Lower leg skin (tissue), 4 donors: ENCODE data around the gene KDM8. TPM values are rescaled to one million over a fixed set of nuclear protein-coding genes. Genes with fewer than 3 reads are reported as not detected.

Experiments
- DNase-seq, 2 donors: peaks; one replicate each; pipeline ENCODE4 v3.0.0-alpha.2; 2019; ENCODE audit warnings: low spot score in 2 of 2
- H3K4me3 ChIP-seq: fragments of 200-600 bp; sonication (generic); 2 replicates; pipeline ENCODE4 v1.5.1; 2017; ENCODE audit warnings: mild to moderate bottlenecking, low read depth; ENCODE audit not compliant: poor library complexity, severe bottlenecking
- POLR2A ChIP-seq, 2 donors: fragments of 450-650 bp; IDR thresholded peaks; one replicate each; pipeline ENCODE4 v1.6.1; 2016 to 2017; ENCODE audit warnings: antibody characterized with exemption in 2 of 2, mild to moderate bottlenecking in 1 of 2, moderate library complexity in 1 of 2
- WGBS, 2 donors: methylation state at CpG; one replicate each; pipeline ENCODE4 v1.1.5; 2018; 5-methylcytosine and 5-hydroxymethylcytosine counted together
- intact Hi-C: fragments of 100-400 bp; cut with DNase I; formaldehyde crosslinking; loops from one replicate; pipeline ENCODE4 v1.15.0; 2023; ENCODE audit warnings: low total_unique reads
- total RNA-seq, 4 donors: library from RNA; depleted of rRNA; stranded (reverse); fragments of >200 nt; gene quantifications; one replicate each; pipeline ENCODE4 v1.1.0, GENCODE V29; 2016
- TF ChIP-seq, protein P1 (sequence below), 3 donors: fragments of 450-650 bp; IDR thresholded peaks; one replicate each; pipeline ENCODE4 v1.5.1; 2016; ENCODE audit warnings: antibody characterized with exemption in 3 of 3, mild to moderate bottlenecking in 3 of 3, moderate library complexity in 2 of 3

The KDM8 gene
- total RNA-seq, 4 donors from 2014 or later = 0.84 to 4.5 (median 1.9) TPM

GRCh38 chr16:27231692-27232060 is 28.4 kb downstream of the KDM8 start:
- TF ChIP-seq POLR2A (IDR thresholded peaks at IDR 0.05) = no peak
- TF ChIP-seq, protein P1, sequence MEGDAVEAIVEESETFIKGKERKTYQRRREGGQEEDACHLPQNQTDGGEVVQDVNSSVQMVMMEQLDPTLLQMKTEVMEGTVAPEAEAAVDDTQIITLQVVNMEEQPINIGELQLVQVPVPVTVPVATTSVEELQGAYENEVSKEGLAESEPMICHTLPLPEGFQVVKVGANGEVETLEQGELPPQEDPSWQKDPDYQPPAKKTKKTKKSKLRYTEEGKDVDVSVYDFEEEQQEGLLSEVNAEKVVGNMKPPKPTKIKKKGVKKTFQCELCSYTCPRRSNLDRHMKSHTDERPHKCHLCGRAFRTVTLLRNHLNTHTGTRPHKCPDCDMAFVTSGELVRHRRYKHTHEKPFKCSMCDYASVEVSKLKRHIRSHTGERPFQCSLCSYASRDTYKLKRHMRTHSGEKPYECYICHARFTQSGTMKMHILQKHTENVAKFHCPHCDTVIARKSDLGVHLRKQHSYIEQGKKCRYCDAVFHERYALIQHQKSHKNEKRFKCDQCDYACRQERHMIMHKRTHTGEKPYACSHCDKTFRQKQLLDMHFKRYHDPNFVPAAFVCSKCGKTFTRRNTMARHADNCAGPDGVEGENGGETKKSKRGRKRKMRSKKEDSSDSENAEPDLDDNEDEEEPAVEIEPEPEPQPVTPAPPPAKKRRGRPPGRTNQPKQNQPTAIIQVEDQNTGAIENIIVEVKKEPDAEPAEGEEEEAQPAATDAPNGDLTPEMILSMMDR (IDR thresholded peaks at IDR 0.05) = no peak
- 87 to 99% methylated on average over 8 of the region's 8 CpGs for WGBS, 2 donors

DNA sequence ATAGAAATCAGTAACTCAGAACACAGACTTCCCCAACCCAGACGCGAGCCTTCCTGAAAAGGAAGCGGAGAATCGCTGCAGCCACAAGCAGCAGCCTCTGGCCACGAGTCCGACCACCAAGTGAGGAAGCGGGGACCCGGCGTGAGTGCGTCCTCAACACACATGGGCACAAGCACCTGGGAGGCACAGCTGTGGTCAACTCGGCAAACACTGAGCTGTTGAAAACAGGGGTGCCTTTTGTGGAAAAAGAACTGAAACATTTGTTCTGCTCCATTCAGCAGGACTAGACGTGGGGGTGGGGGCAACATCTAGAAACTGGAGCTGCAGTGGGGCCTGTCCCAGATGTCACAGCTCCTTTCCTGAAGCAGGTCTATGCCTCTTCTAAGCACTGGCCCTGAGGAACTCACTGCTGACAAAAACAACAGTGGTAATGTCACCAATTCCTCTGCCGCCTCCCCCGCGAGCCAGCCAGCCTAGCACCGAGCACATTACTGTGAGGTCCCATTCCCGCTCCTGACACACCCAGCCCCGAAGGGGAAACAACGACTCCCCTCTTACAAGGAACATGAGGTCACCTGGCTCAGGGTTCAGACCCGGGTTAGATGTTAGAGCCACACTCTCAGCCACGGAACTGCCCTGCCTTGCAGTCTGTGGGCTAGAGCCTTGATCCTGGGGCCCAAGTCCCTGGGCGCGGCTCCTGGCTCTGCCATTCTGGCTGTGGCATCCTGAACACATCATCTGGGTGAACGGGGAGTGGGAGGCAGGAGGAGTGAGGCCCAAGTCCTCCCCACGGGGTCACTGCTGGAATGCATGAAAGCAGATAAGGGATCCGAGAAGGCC is 29.0 kb downstream of the KDM8 start:
- no peak for DNase-seq
- intact Hi-C loops = no loop called here
- no peak overlapping the region for H3K4me3 ChIP-seq
- 71 to 80% methylated on average over 25 to 26 of the region's 26 CpGs for WGBS, 2 donors
- TF ChIP-seq POLR2A (IDR thresholded peaks at IDR 0.05) = no peak
- TF ChIP-seq, protein P1 (IDR thresholded peaks at IDR 0.05) = no peak

More at GRCh38 chr16:27231692-27232060, 28.4 kb downstream of the KDM8 start:
- intact Hi-C loops = no loop called here
- no peak overlapping the region for H3K4me3 ChIP-seq
- DNase-seq = no peak

- intact Hi-C loops = no loop called here
- no peak overlapping the region for H3K4me3 ChIP-seq
- no peak for DNase-seq
- TF ChIP-seq, protein P1 (IDR thresholded peaks at IDR 0.05) = no peak
- no peak for TF ChIP-seq POLR2A (IDR thresholded peaks at IDR 0.05)
- 88 to 90% methylated on average over 13 of the region's 13 CpGs for WGBS, 2 donors
Measured at GRCh38 chr16:27232901-27233625, 29.7 kb downstream of the KDM8 start.

GRCh38 chr16:27233731-27234130 is 30.4 kb downstream of the KDM8 start:
- 84 to 95% methylated on average over 6 of the region's 6 CpGs for WGBS, 2 donors
- no peak for TF ChIP-seq POLR2A (IDR thresholded peaks at IDR 0.05)
- TF ChIP-seq, protein P1 (IDR thresholded peaks at IDR 0.05) = no peak
- no peak for DNase-seq
- H3K4me3 ChIP-seq = no peak overlapping the region
- intact Hi-C loops = no loop called here

GRCh38 chr16:27234171-27234570 is 30.8 kb downstream of the KDM8 start:
- no peak for TF ChIP-seq POLR2A (IDR thresholded peaks at IDR 0.05)
- TF ChIP-seq, protein P1 (IDR thresholded peaks at IDR 0.05) = no peak
- no peak for DNase-seq
- intact Hi-C loops = no loop called here
- 83 to 97% methylated on average over 8 of the region's 8 CpGs for WGBS, 2 donors
- no peak overlapping the region for H3K4me3 ChIP-seq
